Upper lobe of right lung (tissue), 1 donor: ENCODE measurements around the gene RGS3. TPM values are rescaled to one million over a fixed set of nuclear protein-coding genes. Genes with fewer than 3 reads are reported as not detected.

Source experiments
- ATAC-seq: fragments of 200-7000 bp; cut with Tn5 transposase; one replicate; pipeline ENCODE4 v1.9.1; 2020; ENCODE audit warnings: mild to moderate bottlenecking, moderate library complexity
- DNase-seq: peaks from one replicate; pipeline ENCODE4 v3.0.0-alpha.2; 2020
- H3K27ac ChIP-seq: fragments of 200-600 bp; one replicate; pipeline ENCODE4 v1.8.0; 2022
- H3K27me3 ChIP-seq: fragments of 200-600 bp; one replicate; pipeline ENCODE4 v1.8.0; 2022; ENCODE audit warnings: mild to moderate bottlenecking
- H3K36me3 ChIP-seq: fragments of 200-600 bp; one replicate; pipeline ENCODE4 v1.8.0; 2022
- H3K4me1 ChIP-seq: fragments of 200-600 bp; one replicate; pipeline ENCODE4 v1.8.0; 2022
- H3K4me3 ChIP-seq: fragments of 200-600 bp; one replicate; pipeline ENCODE4 v1.8.0; 2022; ENCODE audit warnings: mild to moderate bottlenecking
- H3K9me3 ChIP-seq: fragments of 200-600 bp; one replicate; pipeline ENCODE4 v1.8.0; 2022
- intact Hi-C: fragments of 100-400 bp; cut with DNase I; formaldehyde crosslinking; loops from one replicate; pipeline ENCODE4 v1.11.0; 2022
- total RNA-seq: library from RNA; stranded (reverse); fragmentation: NEBNext Ultra II Directional; extraction: Animal tissue kit (Norgen Biotek cat#: 25700); gene quantifications from one replicate; pipeline ENCODE4 v1.2.1, GENCODE V29; 2021
- TF ChIP-seq, protein P1 (sequence below): fragments of 200-600 bp; IDR thresholded peaks from one replicate; pipeline ENCODE4 v1.8.0; 2022; ENCODE audit warnings: antibody characterized with exemption
- donor health status: DM: no; HTN: yes; CAD: no; lungs with severe emphysema.

RGS3 gene
- total RNA-seq, 1 donor from 2014 or later = 71.1 TPM

DNA sequence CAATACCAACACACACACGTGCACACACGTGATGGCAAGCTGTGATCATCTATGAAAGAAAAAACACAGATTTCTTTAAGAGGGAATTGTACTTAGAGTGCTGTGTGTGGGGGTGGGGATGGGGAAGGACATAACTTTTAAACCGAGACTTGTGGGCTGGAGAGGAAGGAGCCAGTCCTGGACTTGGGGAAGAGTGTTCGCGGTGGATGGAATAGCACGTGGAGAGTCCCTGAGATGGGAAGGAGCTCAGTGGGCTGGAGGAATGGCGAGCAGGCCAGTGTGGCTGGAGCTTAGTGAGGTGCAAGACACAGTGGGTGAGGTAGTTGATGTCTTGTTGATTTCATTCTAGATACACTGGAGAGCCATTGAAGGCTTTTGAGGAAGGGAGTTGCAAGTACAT lies 78.5 kb downstream of the RGS3 start:
- intact Hi-C loops = no loop called here
- Histone ChIP-seq H3K4me1 (peaks cover 6% of the 10 kb centered on the region), H3K4me3 (no peak overlapping the region), H3K36me3 (peaks cover 3% of the 10 kb centered on the region), H3K9me3 (no peaks in the 10 kb centered on the region), H3K27ac (no peak overlapping the region), H3K27me3 (no peaks in the 10 kb centered on the region)
- no peak for ATAC-seq
- no peak for DNase-seq
- TF ChIP-seq, protein P1, sequence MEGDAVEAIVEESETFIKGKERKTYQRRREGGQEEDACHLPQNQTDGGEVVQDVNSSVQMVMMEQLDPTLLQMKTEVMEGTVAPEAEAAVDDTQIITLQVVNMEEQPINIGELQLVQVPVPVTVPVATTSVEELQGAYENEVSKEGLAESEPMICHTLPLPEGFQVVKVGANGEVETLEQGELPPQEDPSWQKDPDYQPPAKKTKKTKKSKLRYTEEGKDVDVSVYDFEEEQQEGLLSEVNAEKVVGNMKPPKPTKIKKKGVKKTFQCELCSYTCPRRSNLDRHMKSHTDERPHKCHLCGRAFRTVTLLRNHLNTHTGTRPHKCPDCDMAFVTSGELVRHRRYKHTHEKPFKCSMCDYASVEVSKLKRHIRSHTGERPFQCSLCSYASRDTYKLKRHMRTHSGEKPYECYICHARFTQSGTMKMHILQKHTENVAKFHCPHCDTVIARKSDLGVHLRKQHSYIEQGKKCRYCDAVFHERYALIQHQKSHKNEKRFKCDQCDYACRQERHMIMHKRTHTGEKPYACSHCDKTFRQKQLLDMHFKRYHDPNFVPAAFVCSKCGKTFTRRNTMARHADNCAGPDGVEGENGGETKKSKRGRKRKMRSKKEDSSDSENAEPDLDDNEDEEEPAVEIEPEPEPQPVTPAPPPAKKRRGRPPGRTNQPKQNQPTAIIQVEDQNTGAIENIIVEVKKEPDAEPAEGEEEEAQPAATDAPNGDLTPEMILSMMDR = no peak

DNA sequence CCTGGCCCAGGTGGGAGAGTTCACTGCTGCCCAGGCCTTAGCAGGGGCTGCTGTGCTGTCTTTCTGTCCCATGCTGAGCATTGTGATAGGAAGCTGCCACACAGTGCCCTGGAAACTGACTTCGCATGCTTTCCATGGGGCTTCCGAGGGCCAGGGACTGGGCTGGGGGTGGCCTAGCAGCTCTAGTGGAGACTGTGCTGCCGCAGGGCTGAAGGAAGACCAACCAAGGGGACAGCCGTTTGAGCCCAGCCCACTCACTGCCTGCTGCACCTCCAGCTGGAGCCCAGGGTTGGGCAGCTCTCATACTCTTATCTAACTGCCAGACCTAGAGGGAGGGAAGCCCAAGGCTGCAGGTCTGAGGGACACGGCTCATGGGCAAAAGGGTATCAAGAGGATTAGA lies 79.2 kb downstream of the RGS3 start:
- Histone ChIP-seq H3K4me1 (peaks cover 12% of the 10 kb centered on the region), H3K4me3 (no peak overlapping the region), H3K9me3 (no peaks in the 10 kb centered on the region), H3K27ac (no peak overlapping the region), H3K27me3 (no peaks in the 10 kb centered on the region), H3K36me3 (no peaks in the 10 kb centered on the region)
- ATAC-seq (no peak), DNase-seq (no peak)
- TF ChIP-seq, protein P1 = no peak
- intact Hi-C loops = no loop called here

DNA sequence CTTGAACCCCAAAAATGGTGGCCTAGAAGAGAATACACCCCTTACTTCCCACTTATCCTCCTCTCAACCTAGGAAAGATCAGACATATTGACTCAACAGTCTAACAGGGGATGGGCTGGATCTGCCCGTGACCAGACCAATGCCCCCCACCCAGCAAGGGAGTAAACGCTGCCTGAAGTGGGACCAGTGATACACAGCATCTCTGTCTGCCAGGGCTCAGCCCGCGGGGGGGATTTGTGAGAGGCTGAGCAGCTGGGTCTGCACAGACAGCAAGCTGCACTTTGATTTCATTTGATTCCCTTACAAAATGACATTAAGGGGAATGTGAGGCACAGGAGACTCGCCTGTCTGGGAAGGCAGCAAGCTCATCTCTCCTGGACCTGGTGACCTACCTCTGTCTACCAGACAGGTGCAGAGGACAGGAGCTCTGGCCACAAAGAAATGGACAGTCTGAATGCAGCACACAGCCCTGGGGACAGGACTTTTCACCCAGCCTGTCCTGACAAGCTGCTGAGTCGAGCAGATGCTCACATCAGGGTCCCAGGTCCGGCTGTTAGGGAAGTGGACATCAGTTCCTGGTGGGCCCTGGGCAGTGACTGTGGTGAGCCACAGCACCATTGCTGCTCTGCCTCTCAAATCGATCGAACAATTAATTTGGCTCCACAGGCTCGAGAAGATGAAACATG lies 79.9 kb downstream of the RGS3 start:
- ATAC-seq (no peak), DNase-seq (no peak)
- H3K4me3 ChIP-seq = no peak overlapping the region
- no peak overlapping the region for H3K27ac ChIP-seq
- H3K4me1 ChIP-seq = peaks cover 19% of the 10 kb centered on the region
- intact Hi-C loops = no loop called here
- H3K27me3 ChIP-seq = no peaks in the 10 kb centered on the region
- TF ChIP-seq, protein P1 = no peak
- H3K36me3 ChIP-seq = no peaks in the 10 kb centered on the region
- no peaks in the 10 kb centered on the region for H3K9me3 ChIP-seq

DNA sequence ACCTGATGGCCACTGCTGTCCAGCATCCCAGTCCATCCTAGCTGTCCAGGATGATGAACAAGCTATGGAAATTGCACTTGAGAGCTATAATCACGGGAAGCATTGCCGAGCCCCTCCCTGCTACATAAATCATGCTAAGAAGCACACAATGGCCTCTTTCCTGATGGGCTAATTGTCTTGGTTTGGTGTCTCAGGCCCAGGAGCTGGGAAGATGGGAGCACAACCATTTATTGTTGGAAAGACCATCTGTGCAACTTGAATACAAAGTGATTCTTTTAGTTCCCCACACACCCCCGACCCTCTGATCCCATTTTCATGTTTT lies 80.4 kb downstream of the RGS3 start:
- Histone ChIP-seq H3K27ac (no peak overlapping the region), H3K4me3 (no peak overlapping the region), H3K27me3 (no peaks in the 10 kb centered on the region), H3K9me3 (no peaks in the 10 kb centered on the region), H3K36me3 (no peaks in the 10 kb centered on the region), H3K4me1 (peaks cover 24% of the 10 kb centered on the region)
- TF ChIP-seq, protein P1 = no peak
- no peak for DNase-seq
- intact Hi-C loops = no loop called here
- ATAC-seq = no peak

DNA sequence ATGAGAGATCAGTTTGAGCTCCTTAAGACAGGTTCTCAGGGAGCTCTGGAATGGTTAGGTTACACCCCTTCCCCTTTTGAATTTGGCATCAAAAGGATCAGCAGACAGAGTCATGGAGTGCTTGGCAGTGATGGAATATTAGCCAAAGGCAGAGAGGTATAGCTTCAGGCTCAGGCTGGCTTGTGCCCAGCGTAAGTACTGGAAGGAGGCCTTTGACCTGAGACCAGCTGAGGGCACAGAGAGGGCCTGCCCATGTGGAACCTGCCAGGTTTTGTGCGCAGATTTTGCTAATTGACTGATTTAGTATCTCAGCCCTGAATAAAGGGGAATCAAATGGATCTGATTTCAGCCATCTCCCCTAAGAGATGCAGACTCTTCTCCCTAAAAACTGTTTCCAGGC lies 81.5 kb downstream of the RGS3 start:
- H3K27ac ChIP-seq = no peak overlapping the region
- peaks cover 34% of the 10 kb centered on the region for H3K4me1 ChIP-seq
- no peak overlapping the region for H3K4me3 ChIP-seq
- ATAC-seq (no peak), DNase-seq (no peak)
- H3K27me3 ChIP-seq = no peaks in the 10 kb centered on the region
- no peaks in the 10 kb centered on the region for H3K36me3 ChIP-seq
- TF ChIP-seq, protein P1 = no peak
- intact Hi-C loops = no loop called here
- no peaks in the 10 kb centered on the region for H3K9me3 ChIP-seq

DNA sequence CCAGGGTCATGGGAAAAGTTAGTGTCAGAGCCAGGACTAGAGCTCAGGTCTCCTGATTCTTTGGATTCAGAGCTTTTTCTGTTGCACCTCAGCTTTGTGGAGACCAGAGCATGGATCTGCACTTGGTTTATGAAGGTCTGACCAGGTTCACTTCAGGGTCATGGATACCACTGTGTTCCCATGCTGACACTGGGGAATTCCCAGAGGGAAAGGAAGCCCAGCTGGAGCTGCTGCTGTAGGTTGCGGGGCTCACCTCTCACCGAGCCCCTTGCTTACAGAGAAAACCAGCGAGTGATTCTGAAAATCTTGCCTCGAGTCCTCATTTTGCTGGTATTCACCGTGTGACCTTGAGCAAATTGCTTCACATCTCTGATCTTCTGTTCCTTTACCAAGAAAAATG lies 83.0 kb downstream of the RGS3 start:
- Histone ChIP-seq H3K4me1 (peaks cover 34% of the 10 kb centered on the region), H3K27ac (no peak overlapping the region)

More for the DNA sequence above, 83.0 kb downstream of the RGS3 start:
- Histone ChIP-seq H3K9me3 (no peaks in the 10 kb centered on the region), H3K27me3 (no peaks in the 10 kb centered on the region), H3K36me3 (no peaks in the 10 kb centered on the region), H3K4me3 (no peak overlapping the region)
- no peak for ATAC-seq
- intact Hi-C loops = no loop called here
- TF ChIP-seq, protein P1 = no peak
- DNase-seq = peak; percentile 18
